Ramos (cell line): Measurements from ENCODE around the gene LRBA.

Experiments used
- in situ Hi-C: fragments of 300-500 bp; cut with MboI; formaldehyde crosslinking; loops from one replicate; pipeline ENCODE4 v1.14.3; 2022; ENCODE audit warnings: low sequenced_read_pairs; ENCODE audit not compliant: unreplicated experiment

LRBA gene

DNA sequence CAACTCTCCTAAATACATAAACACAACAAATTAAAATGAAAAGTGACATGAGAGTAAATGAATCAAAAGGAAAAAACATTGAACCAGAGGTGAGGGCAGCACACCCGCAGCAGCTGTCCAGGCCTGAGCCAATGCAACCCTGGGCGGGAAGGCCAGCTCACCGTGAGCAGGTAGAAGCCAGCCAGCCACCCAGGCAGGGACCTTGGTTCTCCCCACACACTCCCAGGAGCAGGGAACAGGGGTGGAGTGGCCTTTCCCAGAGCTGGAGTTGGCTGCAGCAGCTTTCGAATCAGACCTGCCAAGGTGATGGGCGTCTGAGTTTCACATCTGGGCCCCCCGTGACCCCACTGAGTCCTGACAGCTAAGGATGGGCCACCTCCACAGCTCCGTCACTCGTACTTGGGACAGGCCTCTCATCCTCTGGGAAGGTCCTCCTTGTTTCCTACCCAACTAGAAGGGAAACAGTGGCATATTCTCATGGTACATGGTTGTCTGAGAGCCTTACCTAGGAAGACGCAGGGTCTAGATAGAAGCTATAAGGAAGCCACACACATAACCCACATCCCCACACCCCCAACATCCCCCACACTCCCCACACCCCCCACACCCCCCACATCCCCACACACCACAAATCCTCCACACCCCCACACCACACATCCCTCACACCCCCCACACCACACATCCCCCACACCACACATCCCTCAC is 764.6 kb downstream of the LRBA start:
- in situ Hi-C loops: no loop called here

DNA sequence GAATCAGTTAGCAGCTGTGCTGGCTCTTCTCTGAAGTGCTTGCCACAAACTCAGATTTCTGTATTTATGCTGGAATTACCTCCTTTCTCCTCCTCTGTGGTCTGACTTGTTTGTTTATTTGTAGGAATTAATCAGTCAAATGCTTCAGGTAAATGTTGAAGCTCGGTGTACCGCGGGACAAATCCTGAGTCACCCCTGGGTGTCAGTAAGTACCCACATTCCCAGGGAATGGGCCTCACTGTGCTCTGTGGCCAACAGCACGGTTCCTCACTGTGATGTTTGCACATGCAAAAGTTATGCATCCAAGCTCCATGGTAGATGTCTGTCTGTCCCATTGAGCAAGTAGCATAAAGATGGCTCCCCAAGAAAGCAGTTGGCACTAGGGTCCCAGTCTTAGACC is 766.9 kb downstream of the LRBA start:
- in situ Hi-C loops: no loop called here

DNA sequence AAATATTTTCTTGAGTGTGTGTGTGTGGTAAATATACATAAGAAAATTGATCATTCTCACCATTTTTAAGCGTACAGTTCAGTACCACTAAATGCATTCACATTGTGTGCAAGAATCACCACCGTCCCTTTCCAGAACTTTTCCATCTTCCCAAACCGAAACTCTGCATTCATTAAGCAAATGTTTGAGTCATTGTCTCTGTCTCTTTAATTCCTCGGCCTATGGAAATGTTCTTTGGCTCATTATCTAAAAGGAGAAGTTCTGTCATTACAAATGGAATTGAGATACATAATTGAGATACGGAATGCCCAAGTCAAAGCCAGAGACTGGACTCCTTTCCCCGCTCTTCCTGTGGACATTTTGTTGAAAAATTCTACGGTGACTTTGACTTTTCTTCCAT is 767.9 kb downstream of the LRBA start:
- in situ Hi-C loops: no loop called here

DNA sequence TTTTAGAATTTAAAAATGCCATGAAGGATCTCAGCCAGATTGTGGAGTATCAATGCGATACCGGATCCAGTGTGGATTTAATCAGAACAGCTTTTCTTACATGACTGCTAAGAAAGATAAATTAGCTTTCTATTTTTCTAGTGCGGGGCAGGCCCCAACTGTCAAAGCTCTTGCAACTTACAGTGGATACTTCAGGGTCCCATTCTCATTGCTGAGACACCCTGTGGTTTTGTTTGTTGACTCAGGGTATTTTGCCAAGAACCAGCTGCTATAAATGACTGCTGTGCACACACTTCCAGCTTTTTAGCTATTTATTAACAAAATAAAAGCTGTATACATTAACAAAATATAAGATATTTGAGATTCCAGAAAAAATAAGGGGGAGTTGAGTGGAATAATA is 770.5 kb downstream of the LRBA start:
- in situ Hi-C loops: no loop called here

DNA sequence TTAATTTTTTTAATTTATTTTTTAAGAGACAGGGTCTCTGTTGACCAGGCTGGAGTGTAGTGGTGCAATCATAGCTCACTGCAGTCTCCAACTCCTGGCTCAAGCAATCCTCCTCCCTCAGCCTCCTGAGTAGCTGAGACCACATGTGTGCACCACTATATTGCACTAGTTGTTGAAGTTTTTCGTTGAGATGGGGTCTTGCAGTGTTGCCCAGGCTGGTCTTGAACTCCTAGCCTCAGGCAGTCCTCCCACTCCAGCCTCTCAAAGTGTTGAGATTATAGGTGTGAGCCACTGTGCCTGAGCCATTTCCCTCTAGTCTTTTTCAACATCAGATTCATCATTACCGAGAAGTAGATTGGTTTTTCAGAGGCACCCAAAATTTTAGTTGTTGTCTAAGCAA is 771.2 kb downstream of the LRBA start:
- in situ Hi-C loops: no loop called here

DNA sequence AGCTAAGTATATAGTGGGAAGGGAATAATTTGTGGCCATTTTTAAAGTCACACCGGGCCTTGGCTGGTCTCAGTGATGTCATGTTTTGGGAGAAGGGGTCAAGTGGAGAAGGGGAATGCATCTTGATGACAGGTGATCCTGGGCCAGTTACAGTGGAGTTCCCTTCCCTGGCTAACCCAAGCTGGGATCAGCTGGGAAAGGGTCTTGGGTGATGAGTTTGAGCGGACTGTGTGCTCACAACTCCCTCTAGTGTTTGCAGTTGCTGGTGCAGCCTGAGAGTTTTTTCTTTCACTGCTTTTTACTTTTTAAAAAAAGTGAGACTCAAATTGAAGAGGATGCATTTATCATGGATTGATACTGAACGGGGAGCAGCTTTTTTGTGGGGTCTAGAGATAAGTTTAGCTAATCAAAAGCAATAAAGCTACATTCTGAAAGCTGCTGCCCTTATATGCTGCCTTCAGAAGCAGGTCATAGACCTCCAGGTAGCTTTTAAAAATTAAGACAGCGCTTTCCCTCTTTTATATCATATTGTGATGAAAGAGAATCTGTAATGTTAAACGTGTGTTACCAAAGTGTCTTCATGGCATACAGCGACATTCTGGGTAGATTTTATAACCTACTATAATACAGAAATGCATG is 772.1 kb downstream of the LRBA start:
- in situ Hi-C loops: no loop called here

DNA sequence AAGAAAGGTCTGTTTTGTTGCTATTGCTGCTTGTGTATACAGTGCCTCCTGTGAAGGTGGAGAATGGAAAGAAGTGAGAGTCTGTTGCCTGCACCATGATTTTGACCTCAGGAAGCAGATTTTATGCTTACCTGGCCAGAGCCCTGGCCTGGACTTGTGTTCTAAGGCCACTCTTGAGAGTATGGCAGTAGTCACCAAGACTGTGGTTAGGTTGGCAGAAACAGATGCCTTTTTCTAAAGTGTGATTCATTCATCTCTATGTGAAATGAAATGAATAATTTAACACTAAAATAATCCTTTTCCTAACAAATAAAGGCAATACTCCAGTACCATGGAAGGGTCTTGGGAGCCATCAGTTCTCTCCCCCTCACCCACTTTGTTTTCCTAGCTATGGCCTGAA is 775.1 kb downstream of the LRBA start:
- in situ Hi-C loops: no loop called here

DNA sequence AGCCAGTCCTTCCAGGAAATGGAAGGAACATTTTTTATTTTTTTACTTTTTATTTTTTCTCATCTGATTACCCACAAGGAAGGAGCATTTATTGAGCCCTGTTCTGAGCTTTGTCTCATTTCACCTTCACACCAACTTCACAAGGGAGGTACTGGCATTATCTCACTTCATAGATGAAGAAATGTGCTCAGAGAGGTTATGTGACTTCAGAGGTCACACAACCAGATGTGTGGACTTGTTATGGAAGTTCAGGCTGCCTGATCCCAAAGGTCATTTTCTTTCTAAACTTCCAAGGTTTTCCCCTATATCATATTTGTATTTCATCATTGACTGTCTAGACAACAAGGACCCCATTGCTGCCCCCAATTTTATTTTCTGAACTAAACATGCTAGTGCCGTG is 776.5 kb downstream of the LRBA start:
- in situ Hi-C loops: no loop called here

DNA sequence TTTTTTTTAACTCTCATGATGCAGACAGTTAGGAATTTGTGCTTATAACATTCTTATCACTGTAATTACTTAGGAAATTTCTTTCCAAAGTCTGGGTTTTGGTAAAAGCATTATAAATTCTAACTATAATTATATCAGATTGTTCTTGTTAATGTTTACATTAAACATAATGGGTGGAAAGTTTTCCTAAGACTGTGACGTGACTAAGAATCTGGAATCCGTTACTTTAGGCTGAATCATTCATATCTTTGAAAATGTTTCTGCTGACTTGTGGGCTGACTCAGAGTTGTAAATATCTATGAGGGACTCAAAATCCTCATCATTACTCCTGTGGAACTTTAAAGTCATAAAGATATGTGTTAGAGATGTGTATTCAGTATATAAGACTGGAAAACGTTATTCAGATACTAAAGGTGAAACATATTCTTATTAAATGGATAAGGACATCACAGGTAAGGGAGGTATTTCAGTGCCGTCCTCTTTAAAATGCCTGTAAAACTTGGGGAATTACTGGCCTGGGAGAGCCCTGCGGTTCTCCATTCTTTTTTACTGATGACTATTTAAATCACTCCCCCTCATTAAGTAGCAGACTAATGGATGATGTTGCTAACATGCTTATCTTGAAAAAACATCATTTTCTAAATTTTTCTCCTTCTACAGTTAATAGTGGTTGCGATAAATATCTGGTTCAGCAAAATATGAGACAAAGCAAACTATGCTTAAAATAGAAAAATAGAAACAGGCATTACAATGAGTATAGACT is 777.8 kb downstream of the LRBA start:
- in situ Hi-C loops: no loop called here

DNA sequence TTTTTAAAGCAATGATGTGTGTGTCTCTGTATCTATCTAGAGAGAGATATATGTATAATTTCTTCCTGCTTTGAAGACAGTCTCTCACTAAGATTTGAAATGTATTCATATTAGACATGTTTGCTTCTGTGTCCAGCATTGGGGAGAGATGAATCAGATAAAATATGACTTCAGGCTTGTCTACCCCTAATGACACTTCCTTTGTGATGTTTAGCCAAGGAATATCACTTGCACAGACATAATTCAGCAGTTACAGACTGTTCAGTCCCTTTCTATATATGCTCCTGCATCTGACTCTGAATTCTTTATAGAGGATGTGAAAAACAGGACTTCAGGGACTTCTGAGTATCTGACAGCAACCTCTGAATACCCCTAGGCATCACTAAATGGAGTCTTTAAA is 778.5 kb downstream of the LRBA start:
- in situ Hi-C loops: no loop called here

DNA sequence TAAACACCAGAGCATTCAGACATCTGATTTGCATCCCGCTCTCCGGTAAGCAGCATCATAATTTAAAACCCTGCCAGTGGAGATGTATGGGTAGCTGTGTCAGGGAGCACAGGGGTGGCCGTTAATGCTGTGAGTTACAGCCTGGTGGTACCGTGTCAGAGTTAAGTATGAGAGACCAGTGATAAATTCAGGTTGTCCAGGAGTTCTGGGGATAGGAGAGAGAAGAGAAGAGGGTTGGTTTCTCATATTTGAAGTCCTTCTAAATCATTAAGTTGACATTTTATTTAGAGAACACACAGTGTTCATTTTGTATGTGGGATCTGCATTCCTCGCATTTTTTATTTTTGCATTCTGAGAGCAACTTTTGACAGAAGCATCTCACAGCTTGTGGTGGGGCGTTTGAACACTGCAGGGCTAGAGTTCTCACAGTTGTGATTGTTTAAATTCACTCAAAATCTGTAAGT is 779.2 kb downstream of the LRBA start:
- in situ Hi-C loops: no loop called here

DNA sequence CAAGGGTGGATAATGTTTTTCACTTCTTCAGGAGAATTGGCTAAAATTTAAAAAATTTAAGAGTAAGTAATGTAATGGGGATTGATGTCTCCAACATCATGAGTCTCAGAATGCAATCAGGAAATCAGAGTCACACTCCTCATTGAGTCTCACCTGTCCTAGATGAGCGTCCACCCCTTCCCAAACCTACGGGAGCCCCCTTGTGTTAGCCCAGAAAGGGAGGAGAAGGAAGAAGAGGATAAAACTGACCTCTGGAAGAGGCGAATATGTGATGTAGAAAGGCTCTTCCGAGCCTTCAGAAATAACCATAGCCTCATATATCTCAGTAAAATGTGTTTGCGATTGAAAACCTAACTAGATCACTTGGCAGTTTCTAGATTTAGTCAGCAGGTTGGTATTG is 779.8 kb downstream of the LRBA start:
- in situ Hi-C loops: no loop called here

DNA sequence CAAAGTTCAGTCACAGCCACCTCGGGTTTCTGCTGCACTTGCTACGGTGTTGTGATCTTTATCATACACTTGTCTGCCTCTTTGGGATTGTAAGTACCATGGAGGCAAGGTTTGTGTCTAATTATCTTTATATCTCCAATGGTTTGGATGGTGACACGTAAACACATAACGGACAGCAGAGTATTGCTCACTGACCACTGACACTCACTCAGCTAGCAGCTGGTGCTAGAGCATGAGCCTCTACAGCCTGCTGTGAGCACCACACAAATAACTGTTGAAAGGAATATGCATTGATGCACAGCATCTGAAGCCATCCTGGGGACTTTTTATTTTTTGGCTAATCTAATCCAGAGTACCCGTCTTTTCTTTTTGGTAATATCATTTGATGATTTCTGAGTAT is 780.8 kb downstream of the LRBA start:
- in situ Hi-C loops: no loop called here

DNA sequence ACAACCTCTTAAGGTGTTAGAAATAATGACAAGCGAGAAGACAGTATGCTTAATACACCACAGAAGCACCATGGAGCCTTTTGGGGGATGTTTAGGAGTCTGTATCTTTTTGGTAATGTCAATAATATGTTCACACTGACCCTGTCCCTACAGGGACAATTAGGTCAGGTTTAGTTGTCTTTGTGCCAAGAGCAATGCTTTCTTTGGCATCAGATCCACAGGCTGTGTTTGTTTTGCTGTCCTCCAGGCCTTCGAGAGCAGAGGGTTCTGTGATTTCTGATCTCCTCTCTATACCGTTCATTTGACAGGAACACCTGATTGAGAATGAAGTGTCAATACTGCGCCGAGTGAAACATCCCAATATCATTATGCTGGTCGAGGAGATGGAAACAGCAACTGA is 783.1 kb downstream of the LRBA start:
- in situ Hi-C loops: no loop called here

DNA sequence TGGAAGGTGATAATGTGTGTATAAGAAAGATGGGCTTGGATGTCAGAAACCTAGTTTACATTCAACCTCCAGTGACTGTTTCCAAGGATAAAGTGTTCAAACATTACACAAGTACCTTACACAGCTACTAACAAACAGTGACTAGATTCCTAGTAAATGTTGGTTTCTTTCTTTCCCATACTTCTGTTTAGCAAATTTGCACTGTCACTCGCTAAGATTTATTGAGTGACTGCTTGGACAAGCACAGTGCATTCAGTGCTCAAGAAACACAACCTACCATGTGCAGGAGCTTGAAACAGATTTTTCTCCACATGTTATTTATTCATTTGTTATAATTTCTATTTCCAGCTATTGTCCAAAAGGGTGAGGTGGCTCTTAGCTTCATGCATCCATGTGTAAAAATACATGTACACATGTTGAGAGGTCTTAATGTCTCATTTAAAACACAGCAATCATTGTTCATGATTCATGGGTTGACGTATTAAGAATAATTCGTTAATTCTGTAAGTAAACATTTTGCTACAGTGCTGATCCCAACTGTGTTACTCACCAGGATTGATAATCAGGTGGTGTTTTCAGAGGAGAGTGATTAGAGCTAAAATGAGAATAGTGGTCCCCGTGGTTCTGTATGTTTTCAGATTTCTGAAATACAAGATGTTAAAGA is 783.8 kb downstream of the LRBA start:
- in situ Hi-C loops: no loop called here

DNA sequence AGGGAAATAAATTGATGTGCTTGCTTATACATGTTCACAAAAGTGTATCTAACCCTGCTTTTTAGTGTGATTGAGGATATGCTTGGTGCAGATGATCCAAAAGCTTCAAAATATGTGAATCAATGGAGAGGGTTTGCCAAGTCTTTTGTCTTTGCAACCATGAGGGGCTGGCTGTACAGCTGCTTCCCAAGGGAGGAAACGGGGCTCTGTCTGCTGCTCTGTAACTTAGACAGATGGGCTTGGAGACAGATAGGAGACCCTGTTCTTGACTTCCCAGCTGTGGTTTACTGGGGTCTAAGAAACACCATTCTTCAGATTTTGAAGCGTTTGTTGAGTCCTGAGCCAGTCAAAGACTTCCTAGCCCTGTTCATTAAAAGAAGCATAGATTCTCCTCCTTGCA is 784.5 kb downstream of the LRBA start:
- in situ Hi-C loops: no loop called here

DNA sequence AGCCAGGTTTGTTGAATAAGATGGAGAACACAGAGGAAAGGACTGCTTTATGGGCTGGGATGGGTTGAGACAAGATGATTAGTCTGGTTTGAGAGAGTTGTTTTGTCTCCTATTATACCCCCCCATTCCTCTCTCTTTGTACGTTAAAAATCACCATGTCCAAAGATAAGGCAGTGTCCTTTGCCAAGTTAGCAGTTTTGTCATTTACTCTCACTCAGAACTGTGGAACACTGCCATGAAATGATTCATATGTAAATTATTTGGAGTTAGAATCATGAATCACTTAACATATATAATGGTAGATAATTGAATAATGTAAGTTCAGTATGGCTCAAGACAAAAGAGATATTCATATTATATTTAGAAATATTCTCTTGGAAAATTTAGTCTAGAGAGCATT is 785.6 kb downstream of the LRBA start:
- in situ Hi-C loops: no loop called here

DNA sequence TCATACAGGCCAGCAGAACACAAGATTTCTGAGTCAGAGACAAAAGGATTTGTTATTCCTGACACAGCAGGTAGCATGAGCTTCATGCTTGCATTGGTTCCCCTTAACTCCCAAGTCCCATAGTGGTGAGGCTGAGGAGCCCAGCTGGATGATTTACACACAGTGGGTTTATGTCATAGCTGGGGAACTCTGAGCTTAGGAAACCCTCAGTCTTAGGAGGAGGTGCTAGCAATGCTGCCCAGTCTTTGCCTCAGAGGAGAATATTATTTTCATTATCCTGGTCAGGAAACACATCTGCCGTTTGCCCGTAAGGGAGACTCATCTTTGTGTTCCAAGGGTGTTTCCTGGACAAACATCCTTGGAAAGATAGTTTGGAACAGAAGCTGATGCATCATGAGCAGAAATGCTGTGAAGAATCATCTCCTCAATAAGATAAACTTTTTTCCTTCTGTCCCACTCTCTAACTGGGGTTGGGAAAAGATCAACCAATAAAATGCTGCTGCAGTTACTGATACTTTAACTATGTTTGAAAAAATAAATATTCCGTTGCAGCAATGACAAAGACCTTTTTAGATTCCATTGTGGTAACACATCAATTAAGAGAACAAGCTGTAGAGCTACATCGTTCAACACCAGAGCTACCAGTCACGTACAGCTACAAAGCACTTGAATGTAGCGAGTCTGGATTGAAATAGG is 790.0 kb downstream of the LRBA start:
- in situ Hi-C loops: no loop called here

DNA sequence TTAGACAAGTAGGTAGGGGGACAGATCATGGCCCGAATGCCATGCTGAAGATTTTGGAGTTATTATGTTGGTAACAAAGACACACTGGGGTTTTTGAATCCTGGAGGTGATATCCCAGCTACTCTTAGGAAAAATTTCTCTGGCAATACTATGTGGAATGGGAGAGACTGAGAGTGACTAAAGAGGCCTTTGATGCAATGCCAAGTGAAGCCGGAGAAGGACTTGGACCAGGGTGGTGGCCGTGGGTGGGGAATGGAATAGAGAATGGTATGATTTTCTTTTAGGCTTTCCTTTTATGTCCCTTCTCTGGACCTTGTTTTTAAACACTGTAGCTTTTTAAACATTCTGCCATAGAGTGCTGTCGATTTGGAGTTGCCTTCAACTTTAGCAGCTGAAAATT is 795.2 kb downstream of the LRBA start:
- in situ Hi-C loops: no loop called here

DNA sequence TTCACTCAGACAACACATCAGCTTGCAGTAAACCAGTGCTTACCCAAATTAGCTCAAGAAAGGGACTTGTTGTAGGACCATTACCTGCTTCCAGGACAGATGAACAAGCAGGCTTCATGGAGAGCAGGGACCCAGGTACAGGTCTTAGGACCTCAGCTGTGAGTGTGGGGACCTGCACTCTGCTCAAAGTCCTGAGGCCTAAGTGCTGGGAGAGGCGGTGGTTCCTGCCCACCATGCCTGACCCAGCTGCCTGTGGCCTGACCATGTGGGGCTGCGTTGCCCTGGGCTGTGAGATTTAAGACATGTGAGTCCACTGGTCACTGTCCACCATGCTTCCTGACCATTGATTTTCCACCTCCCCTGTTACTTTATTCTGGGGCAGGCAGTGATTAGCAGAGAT is 796.6 kb downstream of the LRBA start:
- in situ Hi-C loops: no loop called here
